ENCODE results near the gene PKP2. TPM values are rescaled to one million over a fixed set of nuclear protein-coding genes. Genes with fewer than 3 reads are reported as not detected.

Gene PKP2
- total RNA-seq, 1 experiment from 2014 or later = 18.4 TPM

- Histone ChIP-seq H2AFZ (ENCODE audit: low read length) (no peak overlapping the region), H3K23ac (ENCODE audit: insufficient read length, low read depth, low read length) (no peak overlapping the region), H3K4me2 (ENCODE audit: insufficient read depth, insufficient read length, low read length) (no peak overlapping the region), H3K18ac (ENCODE audit: insufficient read length, low read depth, low read length) (no peak overlapping the region), H4K5ac (ENCODE audit: insufficient read length, low read depth, low read length) (no peak overlapping the region), H3K56ac (ENCODE audit: insufficient read length, low read depth, low read length) (no peak overlapping the region), H3T11ph (ENCODE audit: low read length) (no peak overlapping the region), H2BK15ac (ENCODE audit: low read depth, low read length) (no peak overlapping the region), H4K91ac (ENCODE audit: insufficient read length, low read depth, low read length) (no peak overlapping the region), H2BK12ac (ENCODE audit: insufficient read length, low read depth, low read length) (no peak overlapping the region), H2BK5ac (ENCODE audit: insufficient read length, low read length) (no peak overlapping the region), H3K14ac (ENCODE audit: insufficient read depth, low read length) (no peak overlapping the region), H3K9ac (ENCODE audit: extremely low read depth, insufficient read length, low read length) (no peak overlapping the region), H3K4me1 (ENCODE audit: insufficient read depth, low read length) (no peaks in the 10 kb centered on the region), H3K9me3 (ENCODE audit: control insufficient read depth, low read depth, low read length) (no peaks in the 10 kb centered on the region), H4K8ac (replicated peaks; ENCODE audit: insufficient read length, low read depth, low read length) (no peak overlapping the region), H2BK120ac (ENCODE audit: low read depth, low read length, poor library complexity, severe bottlenecking) (no peak overlapping the region), H3K79me2 (ENCODE audit: insufficient read depth, low read length) (no peaks in the 10 kb centered on the region), H3K23me2 (ENCODE audit: insufficient read length, low read depth, low read length, poor library complexity, severe bottlenecking) (no peaks in the 10 kb centered on the region), H2BK20ac (ENCODE audit: low read depth, low read length, poor library complexity, severe bottlenecking) (no peak overlapping the region), H2AK5ac (ENCODE audit: insufficient read length, low read length) (no peak overlapping the region), H3K4ac (ENCODE audit: low read depth, low read length) (no peak overlapping the region), H4K20me1 (ENCODE audit: control insufficient read depth, insufficient read depth, insufficient read length) (no peaks in the 10 kb centered on the region), H3K27me3 (ENCODE audit: insufficient read depth, low read length) (no peaks in the 10 kb centered on the region), H3K79me1 (ENCODE audit: insufficient read depth, low read depth, low read length, poor library complexity, severe bottlenecking) (no peaks in the 10 kb centered on the region), H3K27ac (ENCODE audit: insufficient read length, low read depth, low read length) (no peak overlapping the region)
- Mint-ChIP-seq H3K4me3 (no peak overlapping the region), H3K27me3 (ENCODE audit: low read depth) (no peaks in the 10 kb centered on the region; the same call in 1 of the 2 replicates), H3K27ac (peak overlapping the region in 1 of 3 experiments; percentile 17; a peak in 1 of 7 replicates), H3K36me3 (ENCODE audit: insufficient read depth in 1 of 3, low read depth in 3 of 3) (no peaks in the 10 kb centered on the region), H3K9me3 (no peaks in the 10 kb centered on the region), H3K4me1 (peaks cover 3 to 15% of the 10 kb centered on the region in 2 experiments; a peak in 3 of 4 replicates)
- no peak for DNase-seq
- TF ChIP-seq CTCF (conservative IDR thresholded peaks at IDR 0.05) = no peak
- WGBS (ENCODE audit: extremely low coverage, insufficient read length, low lambda C conversion rate) = no CpG with 5 or more reads among the region's 5 CpGs
These were observed 119.4 kb downstream of the PKP2 start for GRCh38 chr12:32777159-32777558.
